ENCODE measurements around the gene TOM1L1.

TOM1L1 gene

DNA sequence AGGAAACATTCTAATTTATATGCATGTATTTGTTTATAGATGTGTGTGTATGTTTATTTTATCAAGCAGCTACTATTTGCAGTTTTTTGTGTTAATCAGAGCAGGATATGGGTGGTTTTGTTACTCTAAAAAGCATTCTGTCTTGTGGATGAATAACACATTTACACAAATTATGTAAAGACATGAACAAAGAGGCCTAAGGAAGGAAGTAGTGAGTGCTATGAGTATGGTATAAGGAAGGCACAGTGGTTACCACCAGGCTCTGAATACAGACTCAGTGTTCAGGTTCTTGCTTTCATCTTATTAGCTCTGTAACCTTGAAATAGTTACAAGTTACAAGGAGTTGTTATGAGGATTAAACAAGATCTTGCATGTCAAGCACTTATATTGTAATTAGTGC is 101.8 kb downstream of the TOM1L1 start:
- no peak for DNase-seq

DNA sequence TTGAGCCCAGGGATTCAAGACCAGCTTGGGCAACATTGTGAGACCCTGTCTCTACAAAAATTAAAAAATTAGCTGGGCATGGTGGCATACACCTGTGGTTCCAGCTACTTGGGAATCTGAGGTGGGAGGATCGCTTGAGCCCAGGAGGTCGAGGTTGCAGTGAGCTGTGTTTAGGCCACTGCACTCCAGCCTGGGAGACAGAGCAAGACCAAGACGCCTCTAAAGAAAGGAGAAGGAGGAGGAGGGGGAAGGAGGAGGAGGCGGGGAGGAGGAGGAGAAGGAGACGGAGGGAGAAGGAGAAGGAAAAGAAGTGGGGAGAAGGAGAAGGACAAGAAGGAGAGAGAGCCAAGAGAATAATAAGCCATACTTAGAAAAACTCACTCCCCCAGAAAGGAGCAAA is 103.8 kb downstream of the TOM1L1 start:
- DNase-seq: no peak

- no peak for DNase-seq
Measured at GRCh38 chr17:55005520-55005919, 104.9 kb downstream of the TOM1L1 start.
